ENCODE measurements around the gene STRIT1. TPM values are rescaled to one million over a fixed set of nuclear protein-coding genes. Genes with fewer than 3 reads are reported as not detected.
"Not testable (repeated sequence)": the region's sequence is repeated elsewhere in the genome, so short reads cannot be mapped to it uniquely, and the experiment has no call there.

STRIT1 gene
- total RNA-seq, 2 donors from 2014 or later, result 4.9 TPM; not detected in 1

GRCh38 chr3:155270063-155270462 is 23.4 kb downstream of the STRIT1 start:
- Histone ChIP-seq H3K36me3 (no peaks in the 10 kb centered on the region), H3K27ac (no peak overlapping the region), H3K27me3 (replicated peaks; ENCODE audit: insufficient read depth) (no peaks in the 10 kb centered on the region), H3K9me3 (no peaks in the 10 kb centered on the region), H3K4me1 (replicated peaks) (no peaks in the 10 kb centered on the region), H3K4me3 (no peak overlapping the region)
- intact Hi-C loops (cut with DNase I), result no loop called here
- WGBS, result 55% methylated on average over 3 of the region's 3 CpGs
- no peak for DNase-seq (ENCODE audit: low spot score)
- TF ChIP-seq POLR2AphosphoS5 (IDR thresholded peaks at IDR 0.05) (no peak), POLR2A (IDR thresholded peaks at IDR 0.05) (no peak), CTCF (IDR thresholded peaks at IDR 0.05) (no peak)

- H3K36me3 ChIP-seq; H3K27ac ChIP-seq; intact Hi-C loops (cut with DNase I); H3K4me3 ChIP-seq; DNase-seq (ENCODE audit: low spot score); H3K9me3 ChIP-seq; H3K27me3 ChIP-seq (replicated peaks; ENCODE audit: insufficient read depth); H3K4me1 ChIP-seq (replicated peaks): not testable (repeated sequence)
- 76% methylated on average over 2 of the region's 2 CpGs for WGBS
Observed at GRCh38 chr3:155262855-155263254, 30.6 kb downstream of the STRIT1 start.

- no peak for DNase-seq (ENCODE audit: low spot score)
- Histone ChIP-seq H3K4me1 (replicated peaks) (no peaks in the 10 kb centered on the region), H3K27ac (no peak overlapping the region), H3K9me3 (no peaks in the 10 kb centered on the region), H3K36me3 (no peaks in the 10 kb centered on the region), H3K27me3 (replicated peaks; ENCODE audit: insufficient read depth) (no peaks in the 10 kb centered on the region), H3K4me3 (no peak overlapping the region)
- no peak for TF ChIP-seq POLR2AphosphoS5 (IDR thresholded peaks at IDR 0.05)
- no peak for TF ChIP-seq CTCF (IDR thresholded peaks at IDR 0.05)
- TF ChIP-seq POLR2A (IDR thresholded peaks at IDR 0.05), result no peak
- 97% methylated on average over 1 of the region's 1 CpG for WGBS
- intact Hi-C loops (cut with DNase I), result no loop called here
Observed at GRCh38 chr3:155262295-155262694, 31.2 kb downstream of the STRIT1 start.

- DNase-seq (ENCODE audit: low spot score), result no peak
- Histone ChIP-seq H3K4me1 (replicated peaks) (no peaks in the 10 kb centered on the region), H3K27ac (no peak overlapping the region), H3K4me3 (no peak overlapping the region), H3K36me3 (no peaks in the 10 kb centered on the region), H3K27me3 (replicated peaks; ENCODE audit: insufficient read depth) (no peaks in the 10 kb centered on the region), H3K9me3 (no peaks in the 10 kb centered on the region)
- intact Hi-C loops (cut with DNase I), result no loop called here
- TF ChIP-seq POLR2AphosphoS5 (IDR thresholded peaks at IDR 0.05) (no peak), CTCF (IDR thresholded peaks at IDR 0.05) (no peak), POLR2A (IDR thresholded peaks at IDR 0.05) (no peak)
- 95% methylated on average over 2 of the region's 2 CpGs for WGBS
Observed at GRCh38 chr3:155254445-155254844, 39.0 kb downstream of the STRIT1 start.

GRCh38 chr3:155252535-155252934 is 40.9 kb downstream of the STRIT1 start:
- intact Hi-C loops (cut with DNase I), result no loop called here
- WGBS, result 93% methylated on average over 3 of the region's 3 CpGs
- DNase-seq (ENCODE audit: low spot score), result no peak

More at GRCh38 chr3:155252535-155252934, 40.9 kb downstream of the STRIT1 start:
- H3K4me3 ChIP-seq, result no peak overlapping the region
- H3K27ac ChIP-seq, result no peak overlapping the region
- TF ChIP-seq POLR2A (IDR thresholded peaks at IDR 0.05), result no peak
- TF ChIP-seq POLR2AphosphoS5 (IDR thresholded peaks at IDR 0.05), result no peak
- no peak for TF ChIP-seq CTCF (IDR thresholded peaks at IDR 0.05)
- H3K36me3 ChIP-seq, result no peaks in the 10 kb centered on the region
- H3K9me3 ChIP-seq, result no peaks in the 10 kb centered on the region
- H3K27me3 ChIP-seq (replicated peaks; ENCODE audit: insufficient read depth), result no peaks in the 10 kb centered on the region
- H3K4me1 ChIP-seq (replicated peaks), result no peaks in the 10 kb centered on the region
